Measurements from ENCODE around the gene COL26A1. TPM values are rescaled to one million over a fixed set of nuclear protein-coding genes. Genes with fewer than 3 reads are reported as not detected.

COL26A1 gene
- total RNA-seq, 1 experiment from 2014 or later: 0.43 TPM

GRCh38 chr7:101420436-101420835 is 57.8 kb downstream of the COL26A1 start:
- POLR2A ChIA-PET (ENCODE audit: low non-redundant PET): no interaction called here
- CTCF ChIA-PET: no interaction called here
- Histone ChIP-seq H3K36me3 (ENCODE audit: insufficient read depth, low read length, poor library complexity, severe bottlenecking) (no peaks in the 10 kb centered on the region), H3K4me1 (ENCODE audit: insufficient read depth, low read length, poor library complexity, severe bottlenecking) (no peaks in the 10 kb centered on the region), H3K27me3 (replicated peaks; ENCODE audit: insufficient read depth, low read depth, low read length, poor library complexity) (no peaks in the 10 kb centered on the region), H3K27ac (ENCODE audit: low read depth, low read length, poor library complexity, severe bottlenecking) (no peak overlapping the region), H3K4me3 (ENCODE audit: low read depth, low read length, poor library complexity, severe bottlenecking) (no peak overlapping the region), H3K9me3 (ENCODE audit: low read depth, low read length, poor library complexity, severe bottlenecking) (no peaks in the 10 kb centered on the region)
- TF ChIP-seq EZH2 (IDR thresholded peaks at IDR 0.05; ENCODE audit: borderline replicate concordance, low read depth, low read length, poor library complexity, severe bottlenecking): no peak
- TF ChIP-seq CTCF (conservative IDR thresholded peaks at IDR 0.05; ENCODE audit: low read depth, low read length): no peak
- intact Hi-C loops (cut with micrococcal nuclease; ENCODE audit: unreplicated experiment): no loop called here
- BruUV-seq (replicated peaks): no TSS peak
- DNase-seq (ENCODE audit: low spot score): no peak

GRCh38 chr7:101422356-101423195 is 59.9 kb downstream of the COL26A1 start:
- POLR2A ChIA-PET (ENCODE audit: low non-redundant PET): interaction anchor here (0.5 to 0.7 kb wide), 2 partner anchors 233 to 235 kb away, joined by 4 to 6 read pairs; no protein-coding TSS in a partner anchor
- no peaks in the 10 kb centered on the region for H3K4me1 ChIP-seq (ENCODE audit: insufficient read depth, low read length, poor library complexity, severe bottlenecking)
- intact Hi-C loops (cut with micrococcal nuclease; ENCODE audit: unreplicated experiment): no loop called here

GRCh38 chr7:101426303-101427011 is 63.8 kb downstream of the COL26A1 start:
- no TSS peak for BruUV-seq (replicated peaks)
- Histone ChIP-seq H3K27ac (ENCODE audit: low read depth, low read length, poor library complexity, severe bottlenecking) (no peak overlapping the region), H3K4me1 (ENCODE audit: insufficient read depth, low read length, poor library complexity, severe bottlenecking) (no peaks in the 10 kb centered on the region), H3K4me3 (ENCODE audit: low read depth, low read length, poor library complexity, severe bottlenecking) (no peak overlapping the region), H3K9me3 (ENCODE audit: low read depth, low read length, poor library complexity, severe bottlenecking) (no peaks in the 10 kb centered on the region), H3K27me3 (replicated peaks; ENCODE audit: insufficient read depth, low read depth, low read length, poor library complexity) (peaks cover 9% of the 10 kb centered on the region), H3K36me3 (ENCODE audit: insufficient read depth, low read length, poor library complexity, severe bottlenecking) (no peaks in the 10 kb centered on the region)
- DNase-seq (ENCODE audit: low spot score): no peak
- ChIA-PET POLR2A (ENCODE audit: low non-redundant PET) (no interaction called here), CTCF (no interaction called here)
- no peak for TF ChIP-seq EZH2 (IDR thresholded peaks at IDR 0.05; ENCODE audit: borderline replicate concordance, low read depth, low read length, poor library complexity, severe bottlenecking)
- intact Hi-C loops (cut with micrococcal nuclease; ENCODE audit: unreplicated experiment): no loop called here

More at GRCh38 chr7:101422356-101423195, 59.9 kb downstream of the COL26A1 start:
- Histone ChIP-seq H3K4me3 (ENCODE audit: low read depth, low read length, poor library complexity, severe bottlenecking) (no peak overlapping the region), H3K9me3 (ENCODE audit: low read depth, low read length, poor library complexity, severe bottlenecking) (no peaks in the 10 kb centered on the region), H3K27ac (ENCODE audit: low read depth, low read length, poor library complexity, severe bottlenecking) (no peak overlapping the region), H3K27me3 (replicated peaks; ENCODE audit: insufficient read depth, low read depth, low read length, poor library complexity) (no peaks in the 10 kb centered on the region), H3K36me3 (ENCODE audit: insufficient read depth, low read length, poor library complexity, severe bottlenecking) (no peaks in the 10 kb centered on the region)
- CTCF ChIA-PET: interaction anchor here (0.6 kb wide), 1 partner anchor 149 kb away, joined by 3 read pairs; no protein-coding TSS in a partner anchor
- BruUV-seq (replicated peaks): no TSS peak
- TF ChIP-seq CTCF (conservative IDR thresholded peaks at IDR 0.05; ENCODE audit: low read depth, low read length): no peak
- no peak for TF ChIP-seq EZH2 (IDR thresholded peaks at IDR 0.05; ENCODE audit: borderline replicate concordance, low read depth, low read length, poor library complexity, severe bottlenecking)
- no peak for DNase-seq (ENCODE audit: low spot score)

Measured in A673 (cell line).